Astrocyte of the cerebellum (primary cell): Measurements from ENCODE around the gene SLC9C1.

Experiments
- DNase-seq: peaks from one replicate; pipeline ENCODE4 v3.0.0-alpha.2; 2011; ENCODE audit warnings: low read depth
- H3K4me3 ChIP-seq: 2 replicates; pipeline ENCODE4 v1.5.1; 2011; ENCODE audit warnings: mild to moderate bottlenecking, low read depth, low read length, moderate library complexity
- in situ Hi-C: cut with HindIII; loops from 2 replicates; pipeline ENCODE4 v1.10.0; 2017; ENCODE audit warnings: low sequenced_read_pairs
- TF ChIP-seq, protein P1 (sequence below): IDR thresholded peaks from 2 replicates; pipeline ENCODE4 v1.5.1; 2012; ENCODE audit warnings: low read length, low read depth, moderate library complexity, mild to moderate bottlenecking; ENCODE audit errors: missing control alignments

Gene SLC9C1

DNA sequence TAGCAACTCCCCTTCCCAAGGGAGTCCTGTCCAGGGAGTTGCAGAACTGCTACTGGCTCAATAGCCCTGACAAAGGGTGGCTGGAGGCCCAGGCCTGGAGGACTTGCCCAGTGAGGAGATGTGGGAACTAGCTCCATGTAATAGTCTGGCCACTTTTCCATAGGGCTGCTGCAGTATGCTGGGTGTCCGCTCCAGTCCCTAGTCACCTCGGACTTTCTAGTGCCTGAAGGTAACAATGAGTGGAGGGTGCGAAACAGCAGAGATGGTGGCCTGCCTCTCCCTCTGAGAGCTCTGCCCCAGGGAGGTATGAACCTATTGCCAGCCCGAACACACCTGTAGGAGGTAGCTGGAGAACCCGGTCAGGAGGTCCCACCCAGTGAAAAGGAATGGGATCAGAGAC lies 119.0 kb downstream of the SLC9C1 start:
- no peak overlapping the region for H3K4me3 ChIP-seq
- DNase-seq = no peak
- in situ Hi-C loops = no loop called here
- TF ChIP-seq, protein P1, sequence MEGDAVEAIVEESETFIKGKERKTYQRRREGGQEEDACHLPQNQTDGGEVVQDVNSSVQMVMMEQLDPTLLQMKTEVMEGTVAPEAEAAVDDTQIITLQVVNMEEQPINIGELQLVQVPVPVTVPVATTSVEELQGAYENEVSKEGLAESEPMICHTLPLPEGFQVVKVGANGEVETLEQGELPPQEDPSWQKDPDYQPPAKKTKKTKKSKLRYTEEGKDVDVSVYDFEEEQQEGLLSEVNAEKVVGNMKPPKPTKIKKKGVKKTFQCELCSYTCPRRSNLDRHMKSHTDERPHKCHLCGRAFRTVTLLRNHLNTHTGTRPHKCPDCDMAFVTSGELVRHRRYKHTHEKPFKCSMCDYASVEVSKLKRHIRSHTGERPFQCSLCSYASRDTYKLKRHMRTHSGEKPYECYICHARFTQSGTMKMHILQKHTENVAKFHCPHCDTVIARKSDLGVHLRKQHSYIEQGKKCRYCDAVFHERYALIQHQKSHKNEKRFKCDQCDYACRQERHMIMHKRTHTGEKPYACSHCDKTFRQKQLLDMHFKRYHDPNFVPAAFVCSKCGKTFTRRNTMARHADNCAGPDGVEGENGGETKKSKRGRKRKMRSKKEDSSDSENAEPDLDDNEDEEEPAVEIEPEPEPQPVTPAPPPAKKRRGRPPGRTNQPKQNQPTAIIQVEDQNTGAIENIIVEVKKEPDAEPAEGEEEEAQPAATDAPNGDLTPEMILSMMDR = no peak

DNA sequence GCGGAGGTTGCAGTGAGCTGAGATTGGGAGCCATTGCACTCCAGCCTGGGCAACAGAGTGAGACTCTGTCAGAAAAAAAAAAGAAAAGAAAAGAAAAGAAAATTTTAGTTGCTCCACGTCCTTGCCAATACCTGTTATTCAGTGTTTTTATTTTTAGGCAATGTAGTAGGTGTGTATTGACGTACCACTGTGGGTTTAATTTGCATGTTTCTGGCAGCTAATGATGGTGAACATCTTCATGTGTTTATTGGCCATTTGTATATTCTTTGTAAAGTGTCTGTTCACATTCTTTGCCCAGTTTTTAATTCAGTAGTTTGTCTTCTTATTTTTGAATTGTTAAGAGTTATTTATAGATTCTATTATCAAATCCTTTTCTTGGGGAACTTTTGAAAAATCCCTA lies 122.9 kb downstream of the SLC9C1 start:
- in situ Hi-C loops = no loop called here

DNA sequence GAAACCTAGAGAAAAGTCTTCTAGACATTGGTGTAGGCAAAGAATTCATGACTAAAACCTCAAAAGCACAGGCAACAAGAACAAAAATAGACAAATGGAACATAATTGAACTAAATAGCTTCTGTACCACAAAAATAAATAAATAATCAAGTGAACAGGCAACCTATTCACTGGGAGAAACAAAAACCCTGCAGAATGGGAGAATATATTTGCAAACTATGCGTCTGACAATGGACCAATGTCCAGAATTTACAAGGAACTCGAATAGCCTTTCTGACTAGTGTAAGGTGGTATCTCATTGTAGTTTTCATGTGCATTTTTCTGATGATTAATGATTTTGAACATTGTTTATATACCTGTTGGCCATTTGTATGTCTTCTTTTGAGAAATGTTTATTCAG lies 124.0 kb downstream of the SLC9C1 start:
- TF ChIP-seq, protein P1 = no peak
- DNase-seq = no peak
- in situ Hi-C loops = no loop called here
- H3K4me3 ChIP-seq = no peak overlapping the region

More for the DNA sequence above, 122.9 kb downstream of the SLC9C1 start:
- TF ChIP-seq, protein P1 = no peak
- no peak overlapping the region for H3K4me3 ChIP-seq
- DNase-seq = no peak

DNA sequence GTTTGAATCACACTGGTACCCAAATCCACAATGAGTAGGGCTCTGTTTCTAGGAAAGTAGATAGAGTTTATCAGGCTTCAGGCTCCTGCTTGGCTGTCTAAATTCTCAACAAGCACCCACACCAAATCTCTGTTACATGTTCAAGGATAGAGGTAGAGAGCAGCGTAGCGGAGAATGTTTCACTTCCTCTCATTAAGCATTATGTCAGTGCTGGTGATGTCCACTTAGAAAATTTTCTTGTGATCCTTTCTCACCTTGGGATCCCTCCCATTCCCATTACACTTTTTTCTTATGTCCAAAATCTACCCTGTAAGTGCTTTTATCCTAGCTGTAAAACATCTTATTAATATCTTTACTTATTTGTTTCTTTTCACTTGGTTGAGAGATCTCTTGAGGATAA lies 126.3 kb downstream of the SLC9C1 start:
- in situ Hi-C loops = no loop called here
- H3K4me3 ChIP-seq = no peak overlapping the region
- no peak for DNase-seq

DNA sequence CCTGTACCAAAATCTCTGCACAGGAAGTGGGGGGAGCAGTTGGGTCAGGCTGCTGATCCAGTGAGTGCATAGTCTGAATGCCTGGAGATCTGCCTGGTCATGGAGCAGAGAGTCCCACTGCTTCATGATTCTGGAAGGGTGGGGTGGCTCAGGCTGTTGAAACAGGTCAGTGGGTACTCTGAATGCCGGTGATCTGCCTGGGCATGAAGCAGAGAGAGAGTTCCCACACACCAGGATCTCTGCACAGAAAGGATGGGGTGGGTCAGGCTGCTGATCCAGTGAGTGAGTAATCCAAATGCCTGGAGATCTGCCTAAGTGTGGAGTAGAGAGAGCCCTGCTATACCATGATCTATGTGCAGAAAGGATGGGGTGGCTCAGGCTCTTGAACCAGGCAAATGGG lies 144.9 kb downstream of the SLC9C1 start:
- no peak overlapping the region for H3K4me3 ChIP-seq
- TF ChIP-seq, protein P1 = no peak
- in situ Hi-C loops = no loop called here
- no peak for DNase-seq

More for the DNA sequence above, 126.3 kb downstream of the SLC9C1 start:
- TF ChIP-seq, protein P1 = no peak

DNA sequence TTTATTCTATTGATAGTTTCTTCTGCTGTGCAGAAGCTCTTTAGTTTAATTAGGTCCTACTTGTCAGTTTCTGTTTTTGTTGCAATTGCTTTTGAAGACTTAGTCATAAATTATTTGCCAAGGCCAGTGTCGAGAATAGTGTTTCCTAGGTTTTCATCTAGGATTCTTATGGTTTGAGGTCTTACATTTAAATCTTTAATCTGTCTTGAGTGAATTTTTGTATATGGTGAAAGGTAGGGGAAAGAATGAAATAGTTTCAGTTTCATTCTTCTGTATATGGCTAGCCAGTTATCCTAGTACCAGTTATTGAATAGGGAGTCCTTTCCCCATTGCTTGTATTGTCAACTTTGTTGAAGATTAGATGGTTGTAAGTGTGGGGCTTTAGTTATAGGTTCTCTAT lies 150.3 kb downstream of the SLC9C1 start:
- in situ Hi-C loops = no loop called here
- TF ChIP-seq, protein P1 = no peak
- no peak overlapping the region for H3K4me3 ChIP-seq
- DNase-seq = no peak

DNA sequence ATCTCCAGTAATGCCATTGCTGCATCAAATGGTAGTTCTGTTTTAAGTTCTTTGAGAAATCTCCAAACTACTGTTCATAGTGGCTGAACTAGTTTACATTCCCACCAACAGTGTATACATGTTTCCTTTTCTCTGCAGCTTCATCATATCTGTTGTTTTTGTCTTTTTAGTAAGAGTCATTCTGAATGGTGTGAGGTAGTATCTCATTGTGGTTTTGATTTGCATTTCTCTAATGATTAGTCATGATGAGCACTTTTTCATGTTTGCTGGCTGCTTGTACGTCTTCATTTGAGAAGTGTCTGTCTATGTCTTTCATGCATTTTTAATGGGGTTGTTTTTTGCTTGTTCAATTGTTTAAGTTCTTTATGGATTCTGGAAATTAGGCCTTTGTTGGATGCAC lies 150.8 kb downstream of the SLC9C1 start:
- in situ Hi-C loops = no loop called here
- no peak overlapping the region for H3K4me3 ChIP-seq

More for the DNA sequence above, 150.8 kb downstream of the SLC9C1 start:
- DNase-seq = no peak
- TF ChIP-seq, protein P1 = no peak
